Measurements from ENCODE around the gene CMTM1.
A peak's percentile ranks its signal among the peaks of the same experiment; 100 is the strongest.
"Not testable (repeated sequence)": the region's sequence is repeated elsewhere in the genome, so short reads cannot be mapped to it uniquely, and the experiment has no call there.

Gene CMTM1

GRCh38 chr16:66581246-66581952, 15.2 kb downstream of the CMTM1 start:
- in situ Hi-C loops (cut with HindIII; ENCODE audit: low pct_ligation_motif_present, low pct_unique_long_range_greater_than_20kb, low sequenced_read_pairs) = no loop called here
- DNase-seq = no peak

- no peak for DNase-seq
- in situ Hi-C loops (cut with HindIII; ENCODE audit: low pct_ligation_motif_present, low pct_unique_long_range_greater_than_20kb, low sequenced_read_pairs) = no loop called here
Observed at GRCh38 chr16:66585481-66586239, 19.4 kb downstream of the CMTM1 start.

GRCh38 chr16:66587881-66588600, 21.8 kb downstream of the CMTM1 start:
- in situ Hi-C loops (cut with HindIII; ENCODE audit: low pct_ligation_motif_present, low pct_unique_long_range_greater_than_20kb, low sequenced_read_pairs) = no loop called here
- DNase-seq = no peak

GRCh38 chr16:66588981-66589713, 22.9 kb downstream of the CMTM1 start:
- in situ Hi-C loops (cut with HindIII; ENCODE audit: low pct_ligation_motif_present, low pct_unique_long_range_greater_than_20kb, low sequenced_read_pairs) = no loop called here
- peak; percentile 66 for DNase-seq

- DNase-seq = no peak
- in situ Hi-C loops (cut with HindIII; ENCODE audit: low pct_ligation_motif_present, low pct_unique_long_range_greater_than_20kb, low sequenced_read_pairs) = no loop called here
Observed at GRCh38 chr16:66590322-66590721, 24.1 kb downstream of the CMTM1 start.

- DNase-seq = no peak
- in situ Hi-C loops (cut with HindIII; ENCODE audit: low pct_ligation_motif_present, low pct_unique_long_range_greater_than_20kb, low sequenced_read_pairs) = no loop called here
Observed at GRCh38 chr16:66591018-66591417, 24.8 kb downstream of the CMTM1 start.

- no peak for DNase-seq
- in situ Hi-C loops (cut with HindIII; ENCODE audit: low pct_ligation_motif_present, low pct_unique_long_range_greater_than_20kb, low sequenced_read_pairs) = no loop called here
Observed at GRCh38 chr16:66592241-66592640, 26.0 kb downstream of the CMTM1 start.

GRCh38 chr16:66592814-66593213, 26.6 kb downstream of the CMTM1 start:
- DNase-seq = no peak
- in situ Hi-C loops (cut with HindIII; ENCODE audit: low pct_ligation_motif_present, low pct_unique_long_range_greater_than_20kb, low sequenced_read_pairs) = no loop called here

- DNase-seq = no peak
- in situ Hi-C loops (cut with HindIII; ENCODE audit: low pct_ligation_motif_present, low pct_unique_long_range_greater_than_20kb, low sequenced_read_pairs) = no loop called here
Observed at GRCh38 chr16:66594739-66595138, 28.5 kb downstream of the CMTM1 start.

- in situ Hi-C loops (cut with HindIII; ENCODE audit: low pct_ligation_motif_present, low pct_unique_long_range_greater_than_20kb, low sequenced_read_pairs); DNase-seq: not testable (repeated sequence)
Observed at GRCh38 chr16:66596559-66596958, 30.3 kb downstream of the CMTM1 start.

- in situ Hi-C loops (cut with HindIII; ENCODE audit: low pct_ligation_motif_present, low pct_unique_long_range_greater_than_20kb, low sequenced_read_pairs) = no loop called here
- no peak for DNase-seq
Observed at GRCh38 chr16:66596986-66597848, 31.0 kb downstream of the CMTM1 start.

- in situ Hi-C loops (cut with HindIII; ENCODE audit: low pct_ligation_motif_present, low pct_unique_long_range_greater_than_20kb, low sequenced_read_pairs) = no loop called here
- DNase-seq = no peak
Observed at GRCh38 chr16:66598111-66598510, 31.9 kb downstream of the CMTM1 start.

- no peak for DNase-seq
- in situ Hi-C loops (cut with HindIII; ENCODE audit: low pct_ligation_motif_present, low pct_unique_long_range_greater_than_20kb, low sequenced_read_pairs) = no loop called here
Observed at GRCh38 chr16:66599726-66600125, 33.5 kb downstream of the CMTM1 start.

- DNase-seq = no peak
- in situ Hi-C loops (cut with HindIII; ENCODE audit: low pct_ligation_motif_present, low pct_unique_long_range_greater_than_20kb, low sequenced_read_pairs) = no loop called here
Observed at GRCh38 chr16:66600477-66600876, 34.2 kb downstream of the CMTM1 start.

GRCh38 chr16:66601471-66601870, 35.2 kb downstream of the CMTM1 start:
- DNase-seq = no peak
- in situ Hi-C loops (cut with HindIII; ENCODE audit: low pct_ligation_motif_present, low pct_unique_long_range_greater_than_20kb, low sequenced_read_pairs) = no loop called here

- in situ Hi-C loops (cut with HindIII; ENCODE audit: low pct_ligation_motif_present, low pct_unique_long_range_greater_than_20kb, low sequenced_read_pairs) = no loop called here
- DNase-seq = peak; percentile 70
Observed at GRCh38 chr16:66603537-66604375, 37.5 kb downstream of the CMTM1 start.
